Measurements from ENCODE around the gene R3HDML. TPM values are rescaled to one million over a fixed set of nuclear protein-coding genes. Genes with fewer than 3 reads are reported as not detected.

The R3HDML gene
- total and polyA plus RNA-seq, 2 of the 13 experiments (the other 11 are each of a cell fraction or from before 2014, with no cell fraction given): not detected

- TF ChIP-seq RBM22 (optimal IDR thresholded peaks at IDR 0.05; ENCODE audit: low read length) (peak; percentile 43), NFKB2 (CRISPR knock-in tag; IDR thresholded peaks at IDR 0.05; ENCODE audit: borderline replicate concordance) (no peak; the same call in 1 of the 2 replicates), ZNF790 (CRISPR knock-in tag; IDR thresholded peaks at IDR 0.05; ENCODE audit: borderline replicate concordance) (no peak), NFIC (IDR thresholded peaks at IDR 0.05; ENCODE audit: low read length) (no peak), NR1H2 (CRISPR knock-in tag; IDR thresholded peaks at IDR 0.05; ENCODE audit: borderline replicate concordance, low read depth) (no peak), MIER2 (CRISPR knock-in tag; IDR thresholded peaks at IDR 0.05) (no peak), PRMT3 (CRISPR knock-in tag; IDR thresholded peaks at IDR 0.05; ENCODE audit: borderline replicate concordance, low read depth) (no peak), RORA (CRISPR knock-in tag; IDR thresholded peaks at IDR 0.05) (no peak), CREM (IDR thresholded peaks at IDR 0.05) (no peak), CREM (CRISPR knock-in tag; IDR thresholded peaks at IDR 0.05) (no peak), ZNF124 (CRISPR knock-in tag; IDR thresholded peaks at IDR 0.05) (no peak), SP2 (CRISPR knock-in tag; IDR thresholded peaks at IDR 0.05) (no peak), ZNF761 (CRISPR knock-in tag; conservative IDR thresholded peaks at IDR 0.05) (no peak), ZNF468 (CRISPR knock-in tag; IDR thresholded peaks at IDR 0.05) (no peak), CEBPG (CRISPR knock-in tag; IDR thresholded peaks at IDR 0.05) (no peak), ZNF510 (CRISPR knock-in tag; IDR thresholded peaks at IDR 0.05; ENCODE audit: low read depth) (no peak), RBM39 (IDR thresholded peaks at IDR 0.05; ENCODE audit: low read depth, low read length, poor library complexity, severe bottlenecking) (peak; percentile 85), SRSF9 (IDR thresholded peaks at IDR 0.05; ENCODE audit: borderline replicate concordance, insufficient read depth, low read depth, low read length, poor library complexity, severe bottlenecking) (no peak), ZNF713 (CRISPR knock-in tag; IDR thresholded peaks at IDR 0.05) (no peak)
- TF ChIP-seq, protein P1, sequence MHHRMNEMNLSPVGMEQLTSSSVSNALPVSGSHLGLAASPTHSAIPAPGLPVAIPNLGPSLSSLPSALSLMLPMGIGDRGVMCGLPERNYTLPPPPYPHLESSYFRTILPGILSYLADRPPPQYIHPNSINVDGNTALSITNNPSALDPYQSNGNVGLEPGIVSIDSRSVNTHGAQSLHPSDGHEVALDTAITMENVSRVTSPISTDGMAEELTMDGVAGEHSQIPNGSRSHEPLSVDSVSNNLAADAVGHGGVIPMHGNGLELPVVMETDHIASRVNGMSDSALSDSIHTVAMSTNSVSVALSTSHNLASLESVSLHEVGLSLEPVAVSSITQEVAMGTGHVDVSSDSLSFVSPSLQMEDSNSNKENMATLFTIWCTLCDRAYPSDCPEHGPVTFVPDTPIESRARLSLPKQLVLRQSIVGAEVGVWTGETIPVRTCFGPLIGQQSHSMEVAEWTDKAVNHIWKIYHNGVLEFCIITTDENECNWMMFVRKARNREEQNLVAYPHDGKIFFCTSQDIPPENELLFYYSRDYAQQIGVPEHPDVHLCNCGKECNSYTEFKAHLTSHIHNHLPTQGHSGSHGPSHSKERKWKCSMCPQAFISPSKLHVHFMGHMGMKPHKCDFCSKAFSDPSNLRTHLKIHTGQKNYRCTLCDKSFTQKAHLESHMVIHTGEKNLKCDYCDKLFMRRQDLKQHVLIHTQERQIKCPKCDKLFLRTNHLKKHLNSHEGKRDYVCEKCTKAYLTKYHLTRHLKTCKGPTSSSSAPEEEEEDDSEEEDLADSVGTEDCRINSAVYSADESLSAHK (CRISPR knock-in tag; IDR thresholded peaks at IDR 0.05; ENCODE audit: borderline replicate concordance): no peak
- TF ChIP-seq, protein P2, sequence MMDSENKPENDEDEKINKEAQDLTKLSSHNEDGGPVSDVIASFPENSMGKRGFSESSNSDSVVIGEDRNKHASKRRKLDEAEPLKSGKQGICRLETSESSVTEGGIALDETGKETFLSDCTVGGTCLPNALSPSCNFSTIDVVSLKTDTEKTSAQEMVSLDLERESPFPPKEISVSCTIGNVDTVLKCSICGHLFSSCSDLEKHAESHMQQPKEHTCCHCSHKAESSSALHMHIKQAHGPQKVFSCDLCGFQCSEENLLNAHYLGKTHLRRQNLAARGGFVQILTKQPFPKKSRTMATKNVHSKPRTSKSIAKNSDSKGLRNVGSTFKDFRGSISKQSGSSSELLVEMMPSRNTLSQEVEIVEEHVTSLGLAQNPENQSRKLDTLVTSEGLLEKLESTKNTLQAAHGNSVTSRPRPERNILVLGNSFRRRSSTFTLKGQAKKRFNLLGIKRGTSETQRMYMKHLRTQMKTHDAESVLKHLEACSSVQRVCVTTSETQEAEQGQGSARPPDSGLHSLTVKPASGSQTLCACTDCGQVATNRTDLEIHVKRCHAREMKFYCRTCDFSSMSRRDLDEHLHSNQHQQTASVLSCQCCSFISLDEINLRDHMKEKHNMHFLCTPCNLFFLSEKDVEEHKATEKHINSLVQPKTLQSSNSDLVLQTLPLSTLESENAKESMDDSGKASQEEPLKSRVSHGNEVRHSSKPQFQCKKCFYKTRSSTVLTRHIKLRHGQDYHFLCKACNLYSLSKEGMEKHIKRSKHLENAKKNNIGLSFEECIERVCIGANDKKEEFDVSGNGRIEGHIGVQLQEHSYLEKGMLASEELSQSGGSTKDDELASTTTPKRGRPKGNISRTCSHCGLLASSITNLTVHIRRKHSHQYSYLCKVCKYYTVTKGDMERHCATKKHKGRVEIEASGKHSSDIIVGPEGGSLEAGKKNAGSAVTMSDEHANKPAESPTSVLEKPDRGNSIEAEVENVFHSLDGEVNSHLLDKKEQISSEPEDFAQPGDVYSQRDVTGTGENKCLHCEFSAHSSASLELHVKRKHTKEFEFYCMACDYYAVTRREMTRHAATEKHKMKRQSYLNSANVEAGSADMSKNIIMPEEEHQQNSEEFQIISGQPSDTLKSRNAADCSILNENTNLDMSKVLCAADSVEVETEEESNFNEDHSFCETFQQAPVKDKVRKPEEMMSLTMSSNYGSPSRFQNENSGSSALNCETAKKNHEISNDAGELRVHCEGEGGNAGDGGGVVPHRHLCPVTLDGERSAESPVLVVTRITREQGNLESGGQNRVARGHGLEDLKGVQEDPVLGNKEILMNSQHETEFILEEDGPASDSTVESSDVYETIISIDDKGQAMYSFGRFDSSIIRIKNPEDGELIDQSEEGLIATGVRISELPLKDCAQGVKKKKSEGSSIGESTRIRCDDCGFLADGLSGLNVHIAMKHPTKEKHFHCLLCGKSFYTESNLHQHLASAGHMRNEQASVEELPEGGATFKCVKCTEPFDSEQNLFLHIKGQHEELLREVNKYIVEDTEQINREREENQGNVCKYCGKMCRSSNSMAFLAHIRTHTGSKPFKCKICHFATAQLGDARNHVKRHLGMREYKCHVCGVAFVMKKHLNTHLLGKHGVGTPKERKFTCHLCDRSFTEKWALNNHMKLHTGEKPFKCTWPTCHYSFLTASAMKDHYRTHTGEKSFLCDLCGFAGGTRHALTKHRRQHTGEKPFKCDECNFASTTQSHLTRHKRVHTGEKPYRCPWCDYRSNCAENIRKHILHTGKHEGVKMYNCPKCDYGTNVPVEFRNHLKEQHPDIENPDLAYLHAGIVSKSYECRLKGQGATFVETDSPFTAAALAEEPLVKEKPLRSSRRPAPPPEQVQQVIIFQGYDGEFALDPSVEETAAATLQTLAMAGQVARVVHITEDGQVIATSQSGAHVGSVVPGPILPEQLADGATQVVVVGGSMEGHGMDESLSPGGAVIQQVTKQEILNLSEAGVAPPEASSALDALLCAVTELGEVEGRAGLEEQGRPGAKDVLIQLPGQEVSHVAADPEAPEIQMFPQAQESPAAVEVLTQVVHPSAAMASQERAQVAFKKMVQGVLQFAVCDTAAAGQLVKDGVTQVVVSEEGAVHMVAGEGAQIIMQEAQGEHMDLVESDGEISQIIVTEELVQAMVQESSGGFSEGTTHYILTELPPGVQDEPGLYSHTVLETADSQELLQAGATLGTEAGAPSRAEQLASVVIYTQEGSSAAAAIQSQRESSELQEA (CRISPR knock-in tag; IDR thresholded peaks at IDR 0.05; ENCODE audit: not compliant biosample characterization): no peak
These were observed 51.7 kb downstream of the R3HDML start (continued) for GRCh38 chr20:44388466-44389023.

Data from HepG2 (cell line).